Liver (tissue), 3 donors: ENCODE data around the gene RPL35.

Experiments
- ATF3 ChIP-seq: IDR thresholded peaks from 2 replicates; pipeline ENCODE4 v1.6.1; 2016; ENCODE audit warnings: antibody characterized with exemption
- CTCF ChIP-seq: fragments of 150-350 bp; IDR thresholded peaks from 2 replicates; pipeline ENCODE4 v1.5.1; 2017; ENCODE audit warnings: improper control_type of control experiment, low read depth, low read length; ENCODE audit not compliant: missing input control
- EGR1 ChIP-seq, 2 donors: IDR thresholded peaks; 2 replicates each; pipeline ENCODE4 v1.6.1; 2016 to 2018; ENCODE audit warnings: antibody characterized with exemption in 2 of 2, low read depth in 2 of 2
- GABPA ChIP-seq, 2 donors: IDR thresholded peaks in 1 of 2; conservative IDR thresholded peaks in 1 of 2; 2 replicates each; pipeline ENCODE4 v1.6.1; 2016; ENCODE audit warnings: antibody characterized with exemption in 2 of 2, mild to moderate bottlenecking in 1 of 2, moderate library complexity in 1 of 2
- HNF4A ChIP-seq, 2 donors: conservative IDR thresholded peaks; 2 replicates each; pipeline ENCODE4 v1.6.1; 2016; ENCODE audit warnings: antibody characterized with exemption in 2 of 2, mild to moderate bottlenecking in 2 of 2
- JUND ChIP-seq, 2 donors: IDR thresholded peaks; 2 replicates each; pipeline ENCODE4 v1.6.1; 2016; ENCODE audit warnings: antibody characterized with exemption in 2 of 2
- MAX ChIP-seq: IDR thresholded peaks from 2 replicates; pipeline ENCODE4 v1.6.1; 2016; ENCODE audit warnings: antibody characterized with exemption
- RAD21 ChIP-seq, 2 donors: IDR thresholded peaks; 2 replicates each; pipeline ENCODE4 v1.6.1; 2016; ENCODE audit warnings: antibody characterized with exemption in 2 of 2, mild to moderate bottlenecking in 2 of 2
- REST ChIP-seq: IDR thresholded peaks from 2 replicates; pipeline ENCODE4 v1.6.1; 2016; ENCODE audit warnings: antibody characterized with exemption, mild to moderate bottlenecking
- RXRA ChIP-seq, 2 donors: IDR thresholded peaks; 2 replicates each; pipeline ENCODE4 v1.6.1; 2017 to 2018; ENCODE audit warnings: antibody characterized with exemption in 2 of 2, mild to moderate bottlenecking in 1 of 2
- SP1 ChIP-seq: IDR thresholded peaks from 2 replicates; pipeline ENCODE4 v1.6.1; 2018; ENCODE audit warnings: antibody characterized with exemption, mild to moderate bottlenecking
- TAF1 ChIP-seq: conservative IDR thresholded peaks from 2 replicates; pipeline ENCODE4 v1.6.1; 2016; ENCODE audit warnings: antibody characterized with exemption, mild to moderate bottlenecking
- YY1 ChIP-seq: IDR thresholded peaks from 2 replicates; pipeline ENCODE4 v1.6.1; 2016; ENCODE audit warnings: antibody characterized with exemption, mild to moderate bottlenecking
- TF ChIP-seq, protein P1 (sequence below): IDR thresholded peaks from 2 replicates; pipeline ENCODE4 v1.6.1; 2016; ENCODE audit warnings: antibody characterized with exemption
- donor health status: healthy.
- donor health status: healthy.

DNA sequence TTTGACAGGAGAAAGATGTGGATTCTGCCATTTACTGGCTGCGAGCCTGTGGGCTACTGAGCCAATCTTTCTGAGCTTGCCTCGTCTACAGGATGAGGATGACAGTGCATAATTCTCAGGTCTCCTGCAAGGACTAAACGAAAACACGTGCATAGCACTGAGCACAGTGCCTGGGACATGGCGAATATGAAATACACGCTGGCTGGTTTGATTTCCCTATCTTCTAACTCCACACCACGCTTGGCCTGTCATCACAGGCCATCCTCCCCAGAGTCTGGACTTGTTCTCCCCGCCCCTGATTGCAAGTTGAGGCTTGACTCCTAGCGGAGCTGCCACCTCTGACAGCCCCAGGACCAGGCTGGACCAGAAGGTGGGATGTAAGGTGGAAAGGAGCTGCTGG, 38.1 kb upstream of the RPL35 start:
- no peak for TF ChIP-seq CTCF
- TF ChIP-seq SP1: no peak
- TF ChIP-seq RAD21 (IDR thresholded peaks at IDR 0.05): no peak
- no peak for TF ChIP-seq TAF1
- TF ChIP-seq YY1: no peak
- TF ChIP-seq RXRA (IDR thresholded peaks at IDR 0.05): no peak
- TF ChIP-seq GABPA (IDR thresholded peaks at IDR 0.05 in 1 of 2, conservative IDR thresholded peaks at IDR 0.05 in 1 of 2): no peak
- TF ChIP-seq MAX: no peak
- no peak for TF ChIP-seq HNF4A (conservative IDR thresholded peaks at IDR 0.05)
- TF ChIP-seq, protein P1, sequence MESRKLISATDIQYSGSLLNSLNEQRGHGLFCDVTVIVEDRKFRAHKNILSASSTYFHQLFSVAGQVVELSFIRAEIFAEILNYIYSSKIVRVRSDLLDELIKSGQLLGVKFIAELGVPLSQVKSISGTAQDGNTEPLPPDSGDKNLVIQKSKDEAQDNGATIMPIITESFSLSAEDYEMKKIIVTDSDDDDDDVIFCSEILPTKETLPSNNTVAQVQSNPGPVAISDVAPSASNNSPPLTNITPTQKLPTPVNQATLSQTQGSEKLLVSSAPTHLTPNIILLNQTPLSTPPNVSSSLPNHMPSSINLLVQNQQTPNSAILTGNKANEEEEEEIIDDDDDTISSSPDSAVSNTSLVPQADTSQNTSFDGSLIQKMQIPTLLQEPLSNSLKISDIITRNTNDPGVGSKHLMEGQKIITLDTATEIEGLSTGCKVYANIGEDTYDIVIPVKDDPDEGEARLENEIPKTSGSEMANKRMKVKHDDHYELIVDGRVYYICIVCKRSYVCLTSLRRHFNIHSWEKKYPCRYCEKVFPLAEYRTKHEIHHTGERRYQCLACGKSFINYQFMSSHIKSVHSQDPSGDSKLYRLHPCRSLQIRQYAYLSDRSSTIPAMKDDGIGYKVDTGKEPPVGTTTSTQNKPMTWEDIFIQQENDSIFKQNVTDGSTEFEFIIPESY: no peak
- no peak for TF ChIP-seq ATF3
- TF ChIP-seq REST: no peak
- TF ChIP-seq EGR1 (IDR thresholded peaks at IDR 0.05; ENCODE audit: low read depth in 2 of 2): no peak
- no peak for TF ChIP-seq JUND (IDR thresholded peaks at IDR 0.05)
